NB4 (cell line): ENCODE data around the gene UTRN.

Experiments used
- CTCF ChIP-seq: IDR thresholded peaks from one replicate; pipeline ENCODE4 v1.5.1; 2012; ENCODE audit warnings: low read depth, low read length
- MYC ChIP-seq: IDR thresholded peaks from 2 replicates; pipeline ENCODE4 v1.6.1; 2011; ENCODE audit warnings: low read depth, low read length
- POLR2A ChIP-seq: IDR thresholded peaks from 2 replicates; pipeline ENCODE4 v1.6.1; 2011; ENCODE audit warnings: mild to moderate bottlenecking; ENCODE audit not compliant: insufficient read length; ENCODE audit errors: extremely low read depth

GRCh38 chr6:144259986-144260385 is 25.1 kb upstream of the UTRN start:
- no peak for TF ChIP-seq CTCF
- TF ChIP-seq MYC = no peak
- no peak for TF ChIP-seq POLR2A
